HG03378 (cell line): ENCODE results near the gene ILKAP.

Source experiments
- ATAC-seq: cut with Tn5 transposase; IDR thresholded peaks from one replicate; pipeline ENCODE4 v1.9.1; 2021; ENCODE audit warnings: mild to moderate bottlenecking, moderate library complexity; ENCODE audit not compliant: unreplicated experiment

ILKAP gene

GRCh38 chr2:238237431-238238135 is 34.1 kb upstream of the ILKAP start:
- ATAC-seq, result no peak

- no peak for ATAC-seq
These were observed 33.1 kb upstream of the ILKAP start for GRCh38 chr2:238236571-238236970.

GRCh38 chr2:238235856-238236255 is 32.4 kb upstream of the ILKAP start:
- ATAC-seq, result no peak

GRCh38 chr2:238235331-238235732 is 31.8 kb upstream of the ILKAP start:
- no peak for ATAC-seq

GRCh38 chr2:238233625-238234024 is 30.1 kb upstream of the ILKAP start:
- no peak for ATAC-seq

- ATAC-seq, result no peak
These were observed 28.3 kb upstream of the ILKAP start for GRCh38 chr2:238231809-238232208.

- ATAC-seq, result no peak
These were observed 27.8 kb upstream of the ILKAP start for GRCh38 chr2:238231251-238231793.

- no peak for ATAC-seq
These were observed 27.2 kb upstream of the ILKAP start for GRCh38 chr2:238230699-238231098.

- no peak for ATAC-seq
These were observed 25.2 kb upstream of the ILKAP start for GRCh38 chr2:238228700-238229099.

- ATAC-seq, result no peak
These were observed 24.1 kb upstream of the ILKAP start for GRCh38 chr2:238227587-238228032.

GRCh38 chr2:238226698-238227586 is 23.4 kb upstream of the ILKAP start:
- no peak for ATAC-seq

- no peak for ATAC-seq
These were observed 22.6 kb upstream of the ILKAP start for GRCh38 chr2:238225911-238226697.

GRCh38 chr2:238225121-238225520 is 21.6 kb upstream of the ILKAP start:
- ATAC-seq, result no peak

GRCh38 chr2:238224356-238225035 is 21.0 kb upstream of the ILKAP start:
- ATAC-seq, result no peak

- no peak for ATAC-seq
These were observed 17.5 kb upstream of the ILKAP start for GRCh38 chr2:238220892-238221521.

- no peak for ATAC-seq
These were observed 16.9 kb upstream of the ILKAP start for GRCh38 chr2:238220274-238220891.

GRCh38 chr2:238216651-238217184 is 13.2 kb upstream of the ILKAP start:
- no peak for ATAC-seq

GRCh38 chr2:238207006-238207405 is 3.5 kb upstream of the ILKAP start:
- ATAC-seq, result no peak

GRCh38 chr2:238203973-238204683 is 633 bp upstream of the ILKAP start:
- ATAC-seq, result no peak
